ENCODE measurements around the gene BCDIN3D.
"Not testable (repeated sequence)": the region's sequence is repeated elsewhere in the genome, so short reads cannot be mapped to it uniquely, and the experiment has no call there.

BCDIN3D gene, protein sequence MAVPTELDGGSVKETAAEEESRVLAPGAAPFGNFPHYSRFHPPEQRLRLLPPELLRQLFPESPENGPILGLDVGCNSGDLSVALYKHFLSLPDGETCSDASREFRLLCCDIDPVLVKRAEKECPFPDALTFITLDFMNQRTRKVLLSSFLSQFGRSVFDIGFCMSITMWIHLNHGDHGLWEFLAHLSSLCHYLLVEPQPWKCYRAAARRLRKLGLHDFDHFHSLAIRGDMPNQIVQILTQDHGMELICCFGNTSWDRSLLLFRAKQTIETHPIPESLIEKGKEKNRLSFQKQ

DNA sequence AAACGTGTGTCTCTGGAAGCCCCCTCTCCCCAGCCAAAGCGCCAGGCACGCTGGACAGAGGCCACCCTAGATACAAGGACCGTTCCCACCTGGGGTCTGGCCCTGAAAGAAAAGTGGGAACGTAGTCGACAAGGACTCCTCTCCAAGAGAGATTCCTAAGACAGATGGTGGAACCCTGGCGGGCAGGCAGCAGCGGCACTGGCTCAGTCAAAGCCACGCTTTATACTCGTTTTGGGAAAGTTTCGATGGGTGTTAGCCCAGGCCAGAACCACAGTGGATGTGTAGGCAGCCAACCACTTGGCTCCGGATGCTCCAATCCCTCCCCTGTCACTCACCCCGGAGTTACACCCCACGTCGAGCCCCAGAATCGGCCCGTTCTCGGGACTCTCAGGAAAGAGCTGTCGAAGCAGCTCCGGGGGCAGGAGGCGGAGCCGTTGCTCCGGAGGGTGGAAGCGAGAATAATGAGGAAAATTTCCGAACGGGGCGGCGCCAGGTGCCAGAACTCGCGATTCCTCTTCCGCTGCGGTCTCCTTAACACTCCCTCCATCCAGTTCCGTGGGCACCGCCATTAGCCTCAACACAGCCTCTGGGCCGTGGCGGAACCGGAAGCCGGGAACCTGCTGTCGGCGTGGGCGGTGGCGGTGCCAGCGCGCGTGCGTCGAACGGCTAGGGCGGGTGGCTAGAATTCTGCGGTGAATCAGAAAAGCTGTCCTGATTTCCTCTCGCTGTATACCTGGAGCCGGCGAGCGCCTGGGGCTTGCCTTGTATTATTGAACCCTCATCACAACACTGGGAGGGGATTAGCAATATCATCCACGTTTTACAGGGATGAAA is at the start of gene BCDIN3D:
Gene BCDIN3D, minus strand, starts transcription at position 588 of the 834 bp plus-strand sequence. Its CDS starts 19 bp downstream, at position 569.
- DNase-seq: peak; percentile 90

DNA sequence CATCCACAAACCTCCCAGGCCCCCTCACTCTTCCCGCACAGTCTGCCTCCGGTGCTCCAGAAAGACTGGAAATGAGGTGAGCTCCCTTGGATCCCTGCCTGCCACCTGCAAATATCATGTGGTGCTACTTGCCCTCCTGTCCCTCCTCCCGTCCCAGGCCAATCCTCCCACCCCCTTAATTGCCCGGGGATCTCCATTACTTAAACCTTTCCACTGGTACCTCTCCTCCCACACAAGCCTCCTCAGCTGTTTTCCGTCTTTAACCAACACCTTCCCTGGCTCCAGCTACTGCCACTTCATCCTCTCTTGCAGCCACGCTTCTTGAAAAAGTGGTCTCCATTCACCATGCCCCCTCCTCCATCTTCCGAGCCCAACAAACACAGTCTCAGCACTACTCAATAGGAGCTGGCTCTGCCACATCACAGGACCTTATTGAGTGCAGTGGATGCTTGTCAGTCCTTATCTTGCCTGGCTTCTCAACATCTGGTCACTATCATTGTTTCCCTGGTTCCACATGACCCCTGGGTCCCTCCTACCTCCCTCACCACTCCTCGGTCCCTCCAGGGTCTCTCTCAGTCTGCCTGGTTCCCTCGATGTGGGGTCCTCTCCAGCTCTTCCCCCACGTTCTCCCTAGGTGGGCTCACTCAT is 49.3 kb upstream of the BCDIN3D start:
- DNase-seq: no peak

DNA sequence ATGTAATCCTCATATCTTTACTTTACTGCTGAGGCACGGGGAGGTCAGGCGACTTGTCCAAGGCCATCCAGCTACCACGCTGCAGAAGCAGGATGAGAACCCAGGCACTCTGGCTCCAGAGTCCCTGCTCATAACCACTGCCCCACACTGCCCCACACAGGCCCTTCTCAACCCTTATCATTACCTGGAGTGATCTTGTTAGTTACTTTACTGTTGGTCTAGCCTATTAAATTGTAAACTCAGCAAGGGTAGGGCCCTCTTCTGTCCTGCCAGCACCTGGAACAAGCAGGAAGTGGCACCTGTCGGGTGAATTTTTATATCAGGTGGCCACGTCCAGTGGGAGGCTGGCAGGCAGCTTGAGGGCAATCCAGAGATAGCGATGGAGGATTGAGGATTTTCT is 48.6 kb upstream of the BCDIN3D start:
- DNase-seq: no peak

DNA sequence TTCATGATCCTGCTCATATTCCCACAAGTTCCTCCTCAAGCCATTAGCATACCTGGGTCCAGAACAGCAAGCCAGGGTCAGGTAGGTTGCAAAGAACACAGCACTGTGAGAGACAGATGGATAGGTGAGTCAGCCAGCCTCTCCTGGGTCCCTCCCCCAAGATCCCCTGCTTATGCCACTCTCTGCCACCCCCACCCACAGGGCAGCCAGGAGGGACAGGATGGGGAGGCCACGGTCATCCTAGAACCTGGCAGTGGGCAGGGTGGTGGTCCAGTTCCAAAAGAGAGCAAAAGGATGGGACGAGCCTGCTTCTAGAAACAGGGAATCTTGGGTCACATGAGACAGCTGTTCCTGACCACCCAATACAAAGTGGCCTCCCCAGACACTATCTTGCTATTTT is 48.1 kb upstream of the BCDIN3D start:
- no peak for DNase-seq

DNA sequence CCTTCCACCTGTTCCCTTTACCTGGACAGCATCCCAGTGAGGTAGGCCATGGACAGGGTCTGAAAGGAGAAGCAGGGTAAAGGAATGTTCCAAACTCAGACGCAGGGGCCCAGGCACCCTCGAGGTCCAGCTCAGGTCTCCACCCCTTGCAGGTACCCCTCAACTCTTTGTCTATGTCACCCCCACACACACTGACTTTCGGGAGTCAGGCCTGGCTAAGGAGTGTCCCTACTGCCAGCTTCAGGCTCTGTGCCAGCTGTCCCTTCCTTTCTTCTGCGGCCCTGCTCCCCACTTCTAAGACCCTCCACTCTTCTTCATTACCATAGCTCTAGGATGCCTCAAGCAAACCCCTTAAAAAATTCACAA is 47.2 kb upstream of the BCDIN3D start:
- DNase-seq: no peak

DNA sequence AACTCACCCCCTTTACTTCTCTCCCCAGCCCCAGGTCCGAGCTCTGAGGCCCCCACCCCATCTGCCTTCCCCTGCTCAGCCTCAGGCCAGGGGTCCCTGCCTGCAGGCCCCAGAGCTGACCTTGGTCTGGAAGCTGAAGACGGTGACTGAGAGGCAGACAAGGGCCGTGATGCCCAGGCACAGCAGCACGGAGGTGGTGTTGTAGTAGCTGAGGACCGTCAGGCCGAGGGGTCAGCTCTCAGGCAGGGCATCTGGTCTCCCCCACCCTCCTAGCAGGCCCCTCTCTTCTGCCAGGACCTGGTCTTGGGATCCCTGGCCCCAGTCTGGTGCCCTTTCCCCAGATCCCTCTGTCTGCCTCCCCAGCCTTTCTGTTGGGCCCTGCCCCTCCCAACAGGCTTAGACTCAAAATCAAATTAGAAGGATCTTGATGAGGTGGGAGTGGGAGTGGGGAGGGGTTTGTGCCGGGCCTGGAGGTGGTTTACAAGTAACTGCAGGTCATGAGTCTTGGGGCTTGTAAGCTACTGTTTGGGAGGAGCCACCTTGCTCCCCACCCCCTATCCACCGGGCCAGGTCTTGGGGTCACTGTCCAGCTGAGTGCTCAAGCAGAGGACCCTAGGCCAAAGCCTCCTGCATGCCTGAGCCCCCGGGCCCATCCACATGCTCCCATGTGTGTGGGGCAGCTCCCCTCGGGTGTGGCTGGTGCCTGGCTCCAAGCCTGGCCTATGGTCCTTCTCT is 46.6 kb upstream of the BCDIN3D start:
- DNase-seq: no peak

DNA sequence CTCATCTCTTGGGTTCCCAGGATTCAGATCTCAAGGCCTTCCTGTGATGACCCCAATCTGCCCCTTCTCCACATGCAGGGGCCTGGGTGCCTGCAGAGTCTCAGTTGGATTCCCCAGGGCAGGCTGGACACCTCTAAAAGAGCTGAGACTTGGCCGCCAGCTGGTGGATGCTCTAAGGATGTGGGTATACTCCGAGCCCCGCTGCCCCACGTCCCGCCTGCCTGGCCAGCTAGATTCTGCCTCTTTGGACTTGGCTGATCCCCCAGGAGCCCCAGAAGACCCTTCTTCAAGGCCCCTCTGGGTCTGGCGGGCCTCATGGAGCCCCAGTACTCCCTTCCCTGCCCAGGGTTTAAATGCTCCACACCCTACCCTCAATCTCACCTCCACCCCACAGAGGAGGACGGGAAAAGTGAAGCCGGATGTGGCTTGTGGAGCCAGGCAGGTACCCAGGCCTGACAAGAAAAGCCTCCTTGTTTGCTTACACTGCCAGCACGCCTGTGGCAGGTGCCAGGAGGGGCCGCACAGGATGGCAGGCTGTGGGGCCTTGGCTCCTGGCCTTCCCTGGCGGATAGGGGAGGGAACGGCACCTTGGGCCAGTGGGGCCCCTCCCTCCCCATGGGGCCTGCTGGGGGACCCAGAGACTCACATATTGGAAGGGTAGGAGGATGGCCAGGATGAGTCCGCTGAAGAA is 45.7 kb upstream of the BCDIN3D start:
- peak; percentile 2 for DNase-seq

DNA sequence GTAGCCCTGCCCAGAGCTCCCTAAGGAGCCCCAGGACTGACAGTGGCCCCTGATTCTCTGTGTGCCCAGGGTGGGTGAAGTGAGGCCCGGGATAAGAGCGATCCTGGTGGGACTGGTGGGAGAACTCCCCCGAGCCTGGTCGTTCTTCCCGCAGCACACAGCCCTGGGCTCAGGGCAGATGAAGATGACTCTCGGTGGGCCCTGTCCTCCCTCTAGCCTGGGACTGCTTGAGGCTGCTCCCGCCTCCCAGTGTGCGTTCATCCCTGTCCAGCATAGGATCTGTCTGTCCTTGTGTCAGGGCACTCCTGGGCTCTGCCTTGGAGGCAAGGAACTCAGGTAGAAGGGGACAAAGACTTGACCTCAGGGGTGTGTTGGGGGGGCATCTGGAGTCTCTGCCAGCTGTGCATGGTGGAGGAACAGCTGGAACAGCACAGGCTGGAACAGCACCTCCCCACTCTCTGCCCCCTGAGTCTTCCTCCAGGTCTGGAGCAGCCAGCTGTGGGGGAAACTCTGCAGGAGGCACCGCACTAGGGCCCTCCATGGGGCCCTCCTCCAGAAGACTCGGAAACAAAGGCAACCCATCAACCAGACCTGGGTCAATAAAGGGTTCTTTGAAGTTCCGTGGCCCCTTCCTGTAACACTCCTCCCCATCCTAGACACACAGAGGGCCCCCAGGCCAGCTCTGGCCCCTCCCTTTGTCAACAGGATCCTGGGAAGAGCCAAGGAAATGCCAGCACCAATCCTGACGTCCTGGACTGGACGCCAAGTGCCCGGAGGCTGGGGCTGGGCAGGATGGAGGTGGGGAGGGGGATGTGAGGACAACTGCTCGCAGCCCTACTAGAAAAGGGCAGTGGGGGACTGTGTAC is 44.9 kb upstream of the BCDIN3D start:
- DNase-seq: no peak

DNA sequence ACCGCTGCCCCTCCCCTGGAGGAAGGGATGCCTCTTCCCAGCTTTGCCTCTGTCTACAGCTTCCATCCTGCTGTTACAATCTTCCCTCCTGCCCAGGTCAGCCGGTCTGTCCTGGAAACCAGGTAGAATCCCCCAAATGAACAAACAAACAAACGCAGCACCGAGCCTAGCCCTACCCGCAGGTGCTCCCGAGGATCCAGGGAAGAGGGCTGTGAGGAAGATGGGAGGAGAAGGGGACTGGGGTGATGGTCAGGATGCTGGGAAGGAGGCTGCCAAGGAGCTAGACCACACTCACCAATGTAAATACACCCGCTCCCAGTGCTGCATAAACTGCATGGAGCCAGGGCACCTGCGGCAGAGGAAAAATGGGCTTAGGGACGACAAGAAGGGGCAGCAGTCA is 44.2 kb upstream of the BCDIN3D start:
- DNase-seq: no peak

DNA sequence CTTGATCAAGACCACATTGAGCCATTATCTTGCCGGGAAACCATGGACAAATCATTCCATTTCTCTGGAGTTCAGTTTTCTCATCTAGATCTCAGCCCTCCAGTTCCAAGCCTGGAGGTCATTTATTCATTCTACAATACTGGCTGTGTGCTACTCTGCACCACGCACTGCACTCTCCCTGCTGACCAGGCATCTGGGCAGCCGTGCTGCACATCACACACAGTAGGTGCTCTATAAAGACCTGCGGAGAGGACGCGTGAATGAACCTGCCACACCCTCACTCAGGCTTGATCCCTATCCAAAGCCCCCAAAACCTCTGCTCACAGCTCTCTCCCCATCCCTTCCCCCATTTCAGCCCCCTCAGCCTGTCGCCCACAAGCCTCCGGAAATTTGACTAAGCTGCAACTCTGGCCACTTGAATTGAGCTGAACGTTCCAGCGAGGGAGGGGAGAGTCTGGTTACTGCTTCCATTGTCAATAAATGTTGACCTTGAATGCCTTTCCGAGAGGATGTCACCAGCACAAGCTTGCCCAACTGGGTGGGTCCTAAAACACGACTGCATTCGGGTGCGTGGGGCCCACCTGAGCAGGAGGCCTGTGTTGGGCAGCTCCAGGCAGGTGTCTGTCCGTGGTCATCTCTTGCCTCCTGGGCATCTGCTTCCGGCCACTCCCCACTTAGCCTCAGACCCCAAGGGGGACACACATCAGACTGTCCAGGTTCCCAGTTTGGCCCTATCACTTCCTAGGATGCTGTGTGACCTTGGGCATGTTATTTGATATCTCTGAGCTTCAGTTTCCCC is 43.0 kb upstream of the BCDIN3D start:
- no peak for DNase-seq

DNA sequence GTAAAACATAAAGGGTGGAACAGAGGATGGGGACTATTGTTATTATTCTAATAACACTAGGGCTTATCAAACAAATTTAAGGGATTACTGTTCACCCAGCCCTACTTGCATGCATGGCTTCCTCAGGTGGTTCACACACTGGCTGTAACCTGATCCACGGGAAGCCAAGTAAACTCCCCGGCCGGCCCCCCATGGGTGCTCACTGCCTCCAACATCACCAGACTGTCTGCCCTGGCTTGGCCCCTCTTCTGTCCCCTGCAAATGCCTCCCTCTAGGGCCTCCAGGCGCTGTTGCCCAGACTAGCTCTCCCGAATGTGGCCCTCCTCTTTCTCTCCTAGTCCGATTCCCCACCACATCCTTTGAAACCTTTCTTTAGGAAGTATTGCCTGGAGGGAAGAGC is 42.2 kb upstream of the BCDIN3D start:
- DNase-seq: no peak

DNA sequence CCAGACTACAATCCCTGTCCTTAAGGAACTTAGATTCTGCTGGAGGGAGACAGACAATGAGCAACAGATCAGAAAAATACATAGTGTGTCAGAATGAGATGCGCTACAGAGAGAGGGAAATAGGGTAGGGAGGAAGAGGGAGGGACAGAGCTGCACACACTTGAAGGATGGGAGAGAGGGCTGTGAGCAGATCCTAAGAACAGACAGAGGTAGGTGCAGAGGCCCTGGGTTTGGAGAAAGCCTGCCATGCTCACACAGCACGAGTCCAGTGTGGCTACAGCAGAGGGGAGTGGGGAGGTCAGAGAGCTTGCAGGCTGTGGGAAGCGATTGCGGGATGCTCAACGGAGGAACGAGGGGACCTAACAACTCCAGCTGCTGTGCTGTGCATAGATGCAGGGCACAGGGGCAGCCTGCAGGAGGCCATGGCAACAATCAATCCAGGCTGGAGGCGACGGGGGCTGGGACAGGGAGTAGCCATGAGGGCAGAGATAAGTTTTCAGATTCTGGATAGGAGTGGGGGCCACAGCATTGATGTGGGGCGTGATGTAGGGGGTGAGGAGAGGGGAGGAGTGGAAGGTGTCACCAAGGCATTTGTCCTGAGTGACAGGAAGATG is 40.1 kb upstream of the BCDIN3D start:
- no peak for DNase-seq

DNA sequence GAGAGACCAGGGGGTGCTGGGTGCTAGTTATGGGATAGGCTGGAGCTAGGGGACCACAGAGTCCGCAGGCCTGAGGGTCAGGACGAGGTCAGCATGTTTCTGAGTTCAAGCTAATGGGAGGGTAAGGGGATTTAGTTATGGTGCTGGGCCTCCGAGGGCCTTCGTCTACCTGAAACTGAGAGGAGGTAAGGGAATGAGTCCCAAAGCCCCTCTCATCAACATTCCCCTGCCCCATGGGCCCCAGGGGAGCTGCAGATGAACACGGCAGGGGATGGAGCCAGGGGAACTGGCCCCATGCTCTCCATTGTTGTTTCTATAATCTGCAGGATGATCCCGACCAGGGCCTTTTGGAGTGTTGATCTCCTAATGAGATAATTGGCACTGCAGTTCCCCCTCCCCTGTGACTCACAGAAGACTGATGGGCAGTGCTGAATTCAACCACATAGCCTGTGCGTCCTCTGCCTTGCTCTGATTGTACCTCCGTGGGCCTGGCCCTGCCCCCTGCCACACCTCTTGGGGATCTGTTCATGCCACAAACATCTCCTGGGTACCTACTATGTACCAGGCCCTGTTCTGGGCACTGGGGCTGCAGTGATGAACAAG is 39.4 kb upstream of the BCDIN3D start:
- DNase-seq: no peak

DNA sequence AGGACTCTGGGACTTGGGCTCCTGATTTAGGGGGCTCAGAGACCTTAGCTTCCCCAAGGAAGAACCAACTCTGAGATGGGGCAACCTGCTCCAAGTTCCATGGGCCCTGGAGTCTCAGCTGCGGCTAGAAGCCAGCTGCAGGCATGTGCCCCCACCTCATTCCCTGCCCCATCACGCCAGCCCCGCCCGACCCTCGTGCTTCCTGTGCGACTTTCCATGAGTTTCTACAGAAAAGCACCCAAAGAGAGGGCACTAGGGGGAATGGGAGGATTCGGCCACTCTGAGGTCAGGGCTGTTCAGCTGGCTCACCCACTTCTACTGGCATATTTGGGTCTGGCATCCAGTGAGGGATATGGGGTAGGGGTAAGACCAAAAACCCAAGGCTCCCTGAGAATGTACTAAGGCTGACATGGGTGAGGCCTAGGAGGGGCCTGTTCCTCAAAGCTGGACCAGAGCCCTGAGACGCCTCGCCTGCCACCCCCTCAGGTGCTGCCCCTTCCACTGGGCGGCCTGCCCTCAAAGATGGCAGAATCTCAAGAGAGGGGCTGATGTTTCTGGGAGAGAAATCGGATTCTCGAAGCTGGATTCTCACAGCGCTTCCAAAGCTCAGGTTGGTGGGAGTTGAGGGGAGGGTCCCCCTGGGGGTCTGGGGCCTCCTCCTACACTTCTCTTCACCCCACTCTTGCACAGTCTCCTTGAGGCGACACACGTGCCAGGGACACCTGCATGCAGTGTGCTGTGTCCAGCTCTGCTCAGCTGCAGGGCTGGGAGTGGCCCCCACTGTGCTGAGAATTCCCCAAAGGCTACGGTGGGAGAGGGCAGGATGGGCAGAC is 38.7 kb upstream of the BCDIN3D start:
- DNase-seq: no peak

DNA sequence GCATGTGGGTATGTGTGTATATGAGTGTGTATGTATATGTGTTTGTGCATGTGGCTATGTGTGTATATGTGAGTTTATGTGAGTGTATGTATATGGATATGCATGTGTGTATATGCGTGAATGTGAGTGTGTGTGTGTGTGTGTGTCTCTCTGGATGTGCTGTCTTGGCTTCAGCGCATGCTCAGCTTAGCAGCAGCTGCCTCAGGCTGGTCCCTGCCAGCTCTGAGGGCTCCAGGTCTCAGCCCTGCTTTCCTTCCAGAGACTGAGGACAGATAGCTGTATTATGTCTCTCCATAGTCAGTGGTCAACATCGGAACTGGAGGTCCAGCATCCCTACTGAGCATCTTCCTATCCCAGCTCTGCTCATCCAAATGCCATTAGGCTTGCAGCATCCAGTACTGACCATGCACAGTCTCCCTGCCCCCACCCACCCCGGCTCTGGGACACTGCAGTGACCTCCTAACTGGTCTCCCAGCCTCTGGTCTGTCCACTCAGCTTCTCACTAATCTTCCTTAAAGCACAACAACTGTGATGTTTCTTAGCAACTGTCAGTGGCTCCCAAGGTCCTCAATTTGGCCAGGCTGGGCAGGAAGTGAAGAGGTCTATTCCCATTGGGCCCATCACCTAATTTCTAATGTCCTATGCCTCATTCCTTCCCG is 38.0 kb upstream of the BCDIN3D start:
- DNase-seq: no peak

DNA sequence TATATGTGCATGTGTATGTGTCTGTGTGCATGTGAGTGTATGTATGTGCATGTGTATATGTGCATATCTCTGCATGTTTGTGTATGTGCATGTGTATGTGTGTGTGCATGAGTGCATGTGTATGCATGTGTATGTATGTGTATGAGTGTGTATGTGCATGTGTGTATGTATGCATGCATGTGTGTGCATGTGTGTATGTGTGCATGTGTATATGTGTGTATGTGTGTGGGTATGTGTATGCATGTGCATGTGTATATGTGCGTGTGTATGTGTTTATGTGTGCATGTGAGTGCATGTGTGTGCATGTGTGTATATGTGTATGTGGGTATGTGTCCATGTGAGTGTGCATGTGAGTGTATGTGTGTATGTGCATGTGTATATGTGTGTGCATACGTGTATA is 36.2 kb upstream of the BCDIN3D start:
- DNase-seq: not testable (repeated sequence)

DNA sequence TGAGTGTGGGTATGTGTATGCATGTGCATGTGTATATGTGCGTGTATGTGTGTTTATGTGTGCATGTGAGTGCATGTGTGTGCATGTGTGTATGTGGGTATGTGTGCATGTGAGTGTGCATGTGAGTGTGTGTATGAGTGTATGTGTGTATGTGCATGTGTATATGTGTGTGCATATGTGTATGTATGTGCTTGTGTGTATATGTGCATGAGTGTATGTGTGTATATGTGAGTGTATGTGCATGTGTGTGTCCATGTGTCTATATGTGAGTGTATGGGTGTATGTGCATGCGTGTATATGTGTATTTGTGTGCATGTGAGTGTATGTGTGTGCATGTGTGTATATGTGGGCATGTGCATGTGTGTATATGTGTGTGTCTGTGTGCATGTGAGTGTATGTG is 35.1 kb upstream of the BCDIN3D start:
- DNase-seq: no peak

DNA sequence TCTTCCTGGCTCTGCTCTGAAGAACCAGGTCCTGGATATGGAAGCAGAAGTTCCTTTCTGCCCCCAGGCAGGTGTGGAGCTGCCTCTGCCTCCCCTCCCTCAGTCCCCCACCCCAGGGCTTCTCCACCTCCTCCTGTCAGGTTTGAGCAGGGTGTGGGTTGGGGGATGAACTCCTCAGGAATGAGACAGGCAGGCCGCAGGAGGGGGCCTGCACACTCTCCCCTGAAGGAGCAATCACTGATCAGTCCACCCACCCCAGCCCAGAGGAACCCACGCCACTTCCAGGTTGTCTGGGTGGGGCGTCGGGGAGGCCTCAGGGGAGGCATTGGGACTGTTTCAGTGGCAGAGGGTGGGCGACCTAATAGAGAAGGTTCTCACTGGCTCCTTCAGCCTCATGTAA is 34.2 kb upstream of the BCDIN3D start:
- DNase-seq: no peak
